Mononuclear cell (primary cell): Measurements from ENCODE around the gene SLC16A10. TPM values are rescaled to one million over a fixed set of nuclear protein-coding genes. Genes with fewer than 3 reads are reported as not detected.
"Not testable (repeated sequence)": the region's sequence is repeated elsewhere in the genome, so short reads cannot be mapped to it uniquely, and the experiment has no call there.

Source experiments
- H3K27me3 ChIP-seq: 2 replicates; pipeline ENCODE4 v1.6.0; 2011; ENCODE audit warnings: low read length, control low read depth; ENCODE audit not compliant: insufficient read depth
- H3K4me1 ChIP-seq: 2 replicates; pipeline ENCODE4 v1.5.1; 2011; ENCODE audit warnings: mild to moderate bottlenecking, low read length, control low read depth; ENCODE audit not compliant: insufficient read depth
- H3K4me3 ChIP-seq: 2 replicates; pipeline ENCODE4 v1.5.1; 2011; ENCODE audit warnings: mild to moderate bottlenecking, low read length, moderate library complexity
- H3K9me3 ChIP-seq: 2 replicates; pipeline ENCODE4 v1.5.1; 2011; ENCODE audit warnings: low read depth, mild to moderate bottlenecking, control low read depth, low read length
- total RNA-seq: library from RNA; depleted of rRNA; stranded (reverse); fragments of >200 nt; gene quantifications from one replicate; pipeline ENCODE4 v1.2.3, GENCODE V29; 2012

The SLC16A10 gene
- total RNA-seq, 1 donor = 11.2 TPM

DNA sequence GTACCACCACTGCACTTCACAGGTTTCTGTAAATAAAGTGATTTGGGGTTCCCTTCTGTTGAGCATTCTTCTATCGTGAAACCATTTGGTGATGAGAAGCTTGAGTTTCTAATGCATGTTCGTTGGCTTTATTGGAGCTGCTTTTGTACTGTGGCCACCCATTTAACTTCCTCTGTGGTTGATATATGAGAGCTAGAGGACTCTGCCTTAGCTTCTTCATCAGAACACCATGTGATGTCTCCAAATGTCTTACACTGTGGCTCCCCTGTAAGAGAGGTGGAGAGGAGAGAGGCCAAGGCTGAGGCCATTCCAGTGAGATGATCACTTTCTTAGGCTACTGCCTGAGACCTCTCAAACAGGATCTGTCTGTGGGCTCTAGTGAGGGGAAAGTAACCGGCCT is 114.5 kb downstream of the SLC16A10 start:
- H3K9me3 ChIP-seq = no peaks in the 10 kb centered on the region
- no peaks in the 10 kb centered on the region for H3K27me3 ChIP-seq
- no peak overlapping the region for H3K4me3 ChIP-seq
- no peaks in the 10 kb centered on the region for H3K4me1 ChIP-seq

DNA sequence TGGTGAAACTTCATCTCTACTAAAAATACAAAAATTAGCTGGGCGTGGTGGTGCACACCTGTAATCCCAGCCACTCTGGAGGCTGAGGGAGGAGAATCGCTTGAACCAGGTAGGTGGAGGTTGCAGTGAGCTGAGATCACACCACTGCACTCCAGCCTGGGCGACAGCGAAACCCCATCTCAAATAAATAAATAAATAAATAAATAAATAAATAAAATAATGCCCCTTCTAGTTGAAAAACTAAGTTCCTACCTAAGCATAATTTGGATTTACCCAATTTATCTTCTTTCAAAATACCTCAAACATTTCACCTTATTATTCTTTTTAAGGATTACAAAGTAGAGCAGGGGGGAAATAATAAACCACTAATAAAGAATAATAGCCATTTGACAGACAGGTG is 116.2 kb downstream of the SLC16A10 start:
- H3K4me3 ChIP-seq, H3K4me1 ChIP-seq, H3K9me3 ChIP-seq, H3K27me3 ChIP-seq: not testable (repeated sequence)

DNA sequence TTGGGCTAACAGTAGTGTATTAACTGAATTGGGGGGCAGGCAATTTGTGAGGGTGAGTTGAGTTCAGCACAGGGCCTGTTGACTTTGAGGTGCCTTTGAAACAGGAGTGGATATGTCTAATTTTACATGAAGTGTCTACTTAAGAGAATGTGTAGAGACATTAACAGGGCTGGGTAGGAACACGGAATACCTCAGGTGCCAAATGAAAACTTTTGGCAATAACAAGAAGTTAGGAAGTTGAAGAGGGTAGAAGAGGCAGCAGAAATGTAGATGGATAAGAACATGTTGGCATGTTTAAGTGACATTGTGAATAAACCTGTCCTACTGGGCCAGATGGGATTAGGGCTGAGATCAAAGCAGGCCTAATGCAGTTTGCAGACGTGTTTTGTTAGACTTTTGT is 117.0 kb downstream of the SLC16A10 start:
- H3K9me3 ChIP-seq = no peaks in the 10 kb centered on the region
- no peaks in the 10 kb centered on the region for H3K27me3 ChIP-seq
- no peak overlapping the region for H3K4me3 ChIP-seq
- H3K4me1 ChIP-seq = no peaks in the 10 kb centered on the region

DNA sequence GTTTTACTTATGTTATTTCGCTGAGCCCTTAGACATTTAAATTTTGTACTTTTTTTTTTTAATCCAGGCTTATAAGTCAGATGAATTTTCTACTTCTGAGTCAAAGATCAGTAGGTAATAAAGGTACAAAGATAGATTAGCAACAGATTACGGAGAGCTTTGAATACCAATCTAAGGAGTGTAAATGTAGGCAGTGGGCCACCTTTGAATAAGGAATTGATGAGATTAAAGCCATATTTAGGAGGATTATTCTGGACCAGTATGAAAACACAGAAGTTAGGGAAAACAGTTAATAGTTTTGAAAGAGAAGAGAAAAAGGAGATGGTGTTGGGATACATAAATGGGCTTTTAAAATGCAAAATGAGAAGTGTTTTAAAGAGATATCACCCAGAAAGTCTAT is 117.6 kb downstream of the SLC16A10 start:
- H3K27me3 ChIP-seq = no peaks in the 10 kb centered on the region
- no peak overlapping the region for H3K4me3 ChIP-seq

DNA sequence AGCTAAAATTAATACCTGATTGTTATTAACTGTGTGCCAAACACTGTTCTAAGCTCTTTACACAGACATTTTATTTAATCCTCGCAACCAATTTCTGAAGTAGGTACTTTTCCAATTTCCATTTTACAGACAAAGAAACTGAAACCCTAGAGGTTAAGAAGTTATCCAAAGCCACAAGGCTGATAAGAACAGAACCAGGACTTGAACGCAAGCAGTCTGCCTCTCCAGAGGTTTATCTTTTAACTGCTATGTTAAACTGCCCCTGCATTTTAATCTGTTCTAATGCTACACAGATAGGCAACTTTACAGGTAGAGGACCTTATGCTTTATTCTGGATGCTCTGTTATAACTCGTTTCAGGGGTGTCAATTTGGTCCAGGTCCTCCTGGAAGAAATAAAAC is 118.2 kb downstream of the SLC16A10 start:
- no peaks in the 10 kb centered on the region for H3K9me3 ChIP-seq
- H3K4me3 ChIP-seq = no peak overlapping the region
- no peaks in the 10 kb centered on the region for H3K27me3 ChIP-seq
- H3K4me1 ChIP-seq = no peaks in the 10 kb centered on the region

More for the DNA sequence above, 117.6 kb downstream of the SLC16A10 start:
- Histone ChIP-seq H3K9me3 (no peaks in the 10 kb centered on the region), H3K4me1 (no peaks in the 10 kb centered on the region)

DNA sequence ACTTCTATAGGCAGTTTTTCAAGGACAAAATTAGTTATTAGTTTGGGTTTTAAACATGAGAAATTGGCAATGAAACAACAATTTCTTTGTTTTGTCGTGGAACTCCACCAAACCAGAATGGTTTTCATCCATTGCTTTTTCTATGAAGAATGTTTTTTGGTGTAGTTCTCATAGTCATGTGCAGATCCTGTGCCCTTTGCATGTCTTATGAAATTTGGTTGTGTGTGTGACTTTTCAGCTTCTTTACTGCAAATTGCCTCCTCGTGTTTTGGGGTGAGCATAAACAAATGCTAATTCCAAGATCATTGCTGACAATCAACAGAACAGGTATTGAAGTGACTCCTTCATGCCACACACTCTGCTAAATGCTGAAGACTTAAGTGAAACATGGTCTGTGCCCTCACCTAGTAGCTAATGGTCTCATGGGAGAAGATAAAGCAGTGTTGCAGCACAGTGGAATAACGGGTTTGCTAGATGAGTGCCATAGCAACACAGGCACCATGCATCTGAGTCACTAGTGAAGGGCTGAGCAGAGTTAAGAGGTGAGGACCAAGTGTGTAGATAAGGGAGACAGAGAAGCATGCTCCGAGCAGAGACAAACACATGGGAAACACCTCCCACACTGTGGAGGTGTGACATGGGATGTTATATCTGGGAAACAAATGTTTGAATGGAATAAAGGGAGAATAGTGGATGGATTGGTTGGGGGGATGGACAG is 120.0 kb downstream of the SLC16A10 start:
- Histone ChIP-seq H3K27me3 (no peaks in the 10 kb centered on the region), H3K9me3 (no peaks in the 10 kb centered on the region), H3K4me1 (no peaks in the 10 kb centered on the region), H3K4me3 (no peak overlapping the region)

DNA sequence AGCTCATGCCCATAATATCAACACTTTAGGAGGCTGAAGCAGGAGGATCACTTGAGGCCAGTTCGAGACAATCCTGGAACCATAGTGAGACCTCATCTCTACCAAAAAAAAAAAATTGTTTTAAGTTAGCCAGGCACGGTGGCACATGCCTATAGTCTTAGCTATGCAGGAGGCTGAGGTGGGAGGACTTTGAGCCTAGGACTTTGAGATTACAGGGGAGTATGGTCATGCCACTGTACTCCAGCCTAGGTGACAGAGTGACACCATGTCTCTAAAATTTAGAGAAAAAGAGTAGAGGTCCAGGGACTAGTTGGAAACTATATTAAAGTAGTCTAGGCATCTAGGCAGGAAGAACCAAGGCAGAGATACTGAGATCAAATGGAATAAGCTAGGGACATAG is 121.6 kb downstream of the SLC16A10 start:
- Histone ChIP-seq H3K4me1 (no peaks in the 10 kb centered on the region), H3K4me3 (no peak overlapping the region), H3K27me3 (no peaks in the 10 kb centered on the region), H3K9me3 (no peaks in the 10 kb centered on the region)

DNA sequence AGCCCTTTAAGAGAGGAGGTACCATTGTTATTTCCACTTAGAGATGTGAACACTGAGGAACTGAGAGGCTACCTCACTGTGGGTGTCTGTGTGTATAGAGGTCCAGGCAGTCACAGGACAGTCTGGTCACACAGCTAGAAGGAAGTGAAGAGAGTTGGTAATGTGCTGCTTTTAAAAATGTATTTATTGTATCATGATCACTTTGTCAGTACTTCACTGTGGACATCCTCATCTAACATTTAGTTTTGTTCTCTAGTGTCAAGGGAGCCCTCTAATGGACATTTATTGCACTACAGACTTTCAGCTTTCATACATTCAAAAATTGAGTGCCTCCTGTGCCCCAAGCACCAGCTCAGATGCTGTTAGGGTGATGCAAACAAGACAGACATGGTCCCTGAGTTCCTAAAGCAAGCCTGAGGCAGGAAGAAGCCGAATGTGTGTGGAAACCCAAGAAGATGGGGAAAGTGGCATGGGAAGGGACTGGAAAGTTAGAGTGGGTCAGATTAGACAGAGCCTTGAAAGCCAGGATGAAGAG is 123.0 kb downstream of the SLC16A10 start:
- no peaks in the 10 kb centered on the region for H3K9me3 ChIP-seq
- H3K27me3 ChIP-seq = no peaks in the 10 kb centered on the region
- no peak overlapping the region for H3K4me3 ChIP-seq
- no peaks in the 10 kb centered on the region for H3K4me1 ChIP-seq

DNA sequence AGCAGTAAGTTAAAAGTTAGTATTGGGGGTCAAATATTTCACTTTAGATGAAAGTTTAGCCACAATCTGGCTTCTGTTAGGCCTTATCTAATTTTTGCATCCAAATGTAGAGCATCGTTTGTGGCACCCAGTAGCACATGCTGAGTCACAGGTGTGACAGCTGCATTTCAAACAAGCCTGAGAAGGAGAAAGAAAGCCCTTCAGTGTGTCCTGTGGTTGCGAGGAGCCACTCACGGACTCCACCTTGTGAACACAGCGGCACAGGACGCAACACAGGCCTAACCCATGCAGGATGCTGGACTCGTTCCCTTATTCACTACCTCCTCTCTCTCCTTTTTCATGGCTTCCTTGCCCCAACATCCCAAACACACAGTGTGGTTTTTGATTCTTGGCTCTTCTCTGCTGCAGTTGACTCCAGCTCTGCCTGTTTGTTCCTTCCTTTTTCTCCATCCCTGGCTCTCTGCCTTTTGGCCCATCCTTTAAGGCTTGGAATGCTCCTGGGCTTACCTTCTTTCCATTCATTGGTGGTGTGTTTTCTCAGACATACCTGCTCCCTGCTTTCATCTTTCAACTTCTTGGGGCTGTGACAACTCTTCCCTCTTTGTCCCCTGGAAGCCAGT is 124.2 kb downstream of the SLC16A10 start:
- H3K4me1 ChIP-seq = no peaks in the 10 kb centered on the region

DNA sequence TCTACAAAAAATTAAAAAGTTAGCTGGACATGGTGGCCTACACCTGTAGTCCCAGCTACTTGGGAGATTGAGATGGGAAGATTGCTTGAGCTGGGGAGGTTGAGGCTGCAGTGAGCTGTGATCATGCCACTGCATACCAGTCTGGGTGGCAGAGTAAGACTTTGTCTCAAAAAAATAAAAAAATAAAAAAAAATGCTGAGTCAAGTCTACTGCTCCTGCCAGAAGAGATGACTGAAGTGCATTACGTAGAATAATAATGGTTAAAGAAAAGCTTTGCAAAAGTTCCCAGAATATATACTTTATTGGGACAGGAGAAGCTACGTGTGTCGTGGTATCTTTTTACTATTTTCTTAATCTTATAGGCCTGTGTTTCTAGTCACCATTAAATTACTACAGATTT is 125.3 kb downstream of the SLC16A10 start:
- Histone ChIP-seq H3K4me3 (no peak overlapping the region), H3K4me1 (no peaks in the 10 kb centered on the region), H3K9me3 (no peaks in the 10 kb centered on the region), H3K27me3 (no peaks in the 10 kb centered on the region)

More for the DNA sequence above, 124.2 kb downstream of the SLC16A10 start:
- no peaks in the 10 kb centered on the region for H3K9me3 ChIP-seq
- H3K27me3 ChIP-seq = no peaks in the 10 kb centered on the region
- H3K4me3 ChIP-seq = no peak overlapping the region

DNA sequence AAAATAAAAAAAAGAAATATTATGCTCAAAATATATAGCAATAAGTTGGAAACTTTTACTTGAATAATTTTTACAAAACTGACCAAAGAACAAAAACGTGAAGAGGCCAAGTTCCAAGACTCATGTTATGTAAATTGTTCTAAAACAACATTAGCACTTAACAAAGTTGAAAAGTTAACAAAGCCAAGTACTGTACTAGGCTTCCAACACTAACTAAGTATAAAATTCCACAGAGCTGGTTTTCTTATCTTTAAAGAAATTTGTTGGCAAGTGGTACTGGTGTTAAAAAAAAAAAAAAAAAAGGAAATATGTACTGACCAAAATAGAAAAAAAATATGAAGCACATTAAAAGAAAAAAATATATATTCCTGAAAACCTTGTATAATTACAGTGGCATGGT is 127.8 kb downstream of the SLC16A10 start:
- Histone ChIP-seq H3K27me3 (no peaks in the 10 kb centered on the region), H3K4me1 (no peaks in the 10 kb centered on the region), H3K9me3 (no peaks in the 10 kb centered on the region), H3K4me3 (no peak overlapping the region)

DNA sequence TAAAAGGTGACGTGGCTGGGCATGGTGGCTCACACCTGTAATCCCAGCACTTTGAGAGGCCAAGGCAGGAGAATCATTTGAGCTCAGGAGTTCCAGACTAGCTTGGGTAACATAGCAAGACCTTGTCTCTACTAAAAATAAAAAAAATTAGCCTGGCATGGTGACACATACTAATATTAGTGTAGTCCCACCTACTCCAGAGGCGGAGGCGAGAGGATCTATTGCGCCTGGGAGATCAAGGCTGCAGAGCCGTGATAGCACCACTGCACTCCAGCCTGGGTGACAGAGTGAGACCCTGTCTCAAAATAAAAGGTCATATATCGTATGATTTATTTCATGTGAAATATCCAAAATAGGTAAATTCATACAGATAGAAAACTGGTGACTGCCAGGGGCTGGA is 132.5 kb downstream of the SLC16A10 start:
- H3K9me3 ChIP-seq = no peaks in the 10 kb centered on the region

DNA sequence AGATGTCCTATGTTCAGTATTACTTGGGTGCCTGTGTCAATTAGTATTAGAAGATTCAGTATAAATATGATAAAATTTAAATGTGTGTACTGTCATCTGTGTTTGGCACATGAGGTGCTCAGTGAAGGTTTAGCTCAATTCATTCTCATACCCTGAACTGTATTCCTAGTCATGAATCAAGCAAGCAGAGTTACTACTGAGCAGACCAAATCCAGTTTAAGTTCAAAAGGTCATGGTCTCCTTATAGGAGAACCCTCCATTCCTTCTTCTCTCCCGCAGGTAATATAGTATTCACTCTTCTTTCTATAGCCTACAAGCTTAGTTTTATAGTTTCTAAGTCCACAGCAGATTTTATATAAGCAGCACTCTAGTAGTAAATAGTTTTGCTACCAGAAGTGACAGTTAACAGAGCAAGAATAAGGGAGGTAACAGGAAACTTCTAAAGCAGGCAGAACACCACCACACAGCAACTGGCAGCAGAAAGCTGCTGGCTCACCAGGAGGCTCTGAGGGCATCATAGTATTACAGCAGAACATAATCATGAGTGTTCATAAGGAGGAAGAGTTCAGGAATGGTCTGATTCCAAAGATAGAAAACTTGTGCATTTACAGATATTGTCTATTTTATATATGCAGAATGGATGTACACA is 133.2 kb downstream of the SLC16A10 start:
- Histone ChIP-seq H3K4me3 (no peak overlapping the region), H3K9me3 (no peaks in the 10 kb centered on the region), H3K27me3 (no peaks in the 10 kb centered on the region), H3K4me1 (no peaks in the 10 kb centered on the region)

More for the DNA sequence above, 132.5 kb downstream of the SLC16A10 start:
- Histone ChIP-seq H3K4me1 (no peaks in the 10 kb centered on the region), H3K27me3 (no peaks in the 10 kb centered on the region), H3K4me3 (no peak overlapping the region)

DNA sequence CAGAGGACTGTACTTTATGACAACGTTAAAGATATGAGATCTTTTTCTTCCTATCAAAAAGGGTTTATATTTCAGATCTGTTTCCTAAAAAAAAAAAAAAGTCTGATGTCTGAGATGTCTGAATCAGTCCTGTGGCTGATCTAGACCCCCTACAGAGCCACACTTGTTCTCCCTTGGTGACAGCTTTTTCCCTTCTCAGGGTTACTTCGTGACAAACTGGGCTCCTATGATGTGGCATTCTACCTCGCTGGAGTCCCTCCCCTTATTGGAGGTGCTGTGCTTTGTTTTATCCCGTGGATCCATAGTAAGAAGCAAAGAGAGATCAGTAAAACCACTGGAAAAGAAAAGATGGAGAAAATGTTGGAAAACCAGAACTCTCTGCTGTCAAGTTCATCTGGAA is 134.5 kb downstream of the SLC16A10 start:
- Histone ChIP-seq H3K9me3 (no peaks in the 10 kb centered on the region), H3K4me1 (no peaks in the 10 kb centered on the region), H3K4me3 (no peak overlapping the region), H3K27me3 (no peaks in the 10 kb centered on the region)

DNA sequence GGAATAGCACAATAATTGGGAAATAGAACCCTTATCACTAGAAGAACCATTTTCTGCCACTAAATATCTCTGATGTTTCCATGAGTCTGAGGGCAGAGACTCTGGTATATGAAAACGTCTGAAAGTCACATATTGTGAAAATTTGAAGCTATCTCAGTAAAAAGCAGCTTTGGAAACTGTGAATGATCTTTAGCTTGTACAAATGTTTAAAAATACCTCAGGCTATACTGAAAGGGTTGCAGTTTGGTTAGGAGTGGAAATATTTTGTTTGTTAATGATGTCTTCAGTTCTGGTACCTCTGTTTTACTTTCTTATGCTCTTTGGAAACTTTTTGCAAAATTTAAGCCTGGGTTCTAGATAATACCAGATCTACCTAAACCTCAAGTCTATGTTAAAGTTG is 135.0 kb downstream of the SLC16A10 start:
- Histone ChIP-seq H3K4me1 (no peaks in the 10 kb centered on the region), H3K27me3 (no peaks in the 10 kb centered on the region), H3K9me3 (no peaks in the 10 kb centered on the region), H3K4me3 (no peak overlapping the region)
